ENCODE results near the gene MRPL43. TPM values are rescaled to one million over a fixed set of nuclear protein-coding genes. Genes with fewer than 3 reads are reported as not detected.

MRPL43 gene
- polyA plus RNA-seq, 1 donor from 2014 or later: 120 TPM

DNA sequence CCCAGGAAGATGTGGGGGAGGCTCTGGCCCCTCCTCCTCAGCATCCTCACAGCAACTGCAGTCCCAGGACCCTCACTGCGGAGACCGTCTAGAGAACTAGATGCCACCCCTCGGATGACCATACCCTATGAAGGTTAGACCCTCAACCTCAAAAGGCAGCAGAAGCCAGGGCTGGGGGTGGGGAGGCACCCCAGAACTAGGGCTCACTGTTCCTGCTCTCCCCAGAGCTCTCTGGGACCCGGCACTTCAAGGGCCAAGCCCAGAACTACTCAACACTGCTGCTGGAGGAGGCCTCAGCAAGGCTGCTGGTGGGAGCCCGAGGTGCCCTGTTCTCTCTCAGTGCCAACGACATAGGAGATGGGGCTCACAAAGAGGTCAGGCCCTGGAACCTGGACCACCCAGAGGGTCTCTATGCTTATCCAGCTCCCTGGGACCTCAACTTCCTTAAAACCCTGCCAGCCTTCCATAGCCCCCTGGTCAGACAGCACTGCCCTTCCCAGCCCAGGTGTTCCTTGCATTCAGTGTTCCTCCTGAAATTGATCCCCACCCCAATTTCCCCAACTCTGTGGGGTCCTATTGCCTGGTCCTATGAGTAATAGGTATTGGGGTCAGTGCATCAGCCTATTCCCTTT, 14.3 kb downstream of the MRPL43 start:
- Mint-ChIP-seq H3K4me3 (no peak overlapping the region), H3K27ac (no peak overlapping the region), H3K36me3 (no peaks in the 10 kb centered on the region), H3K4me1 (peaks cover 6 to 9% (median 6%) of the 10 kb centered on the region in 3 donors), H3K27me3 (no peaks in the 10 kb centered on the region), H3K9me3 (no peaks in the 10 kb centered on the region)

GRCh38 chr10:100972115-100972903, 15.0 kb downstream of the MRPL43 start:
- Mint-ChIP-seq H3K9me3 (no peaks in the 10 kb centered on the region), H3K4me1 (peaks cover 6 to 9% (median 6%) of the 10 kb centered on the region in 3 donors), H3K36me3 (no peaks in the 10 kb centered on the region), H3K4me3 (no peak overlapping the region), H3K27me3 (no peaks in the 10 kb centered on the region), H3K27ac (no peak overlapping the region)

DNA sequence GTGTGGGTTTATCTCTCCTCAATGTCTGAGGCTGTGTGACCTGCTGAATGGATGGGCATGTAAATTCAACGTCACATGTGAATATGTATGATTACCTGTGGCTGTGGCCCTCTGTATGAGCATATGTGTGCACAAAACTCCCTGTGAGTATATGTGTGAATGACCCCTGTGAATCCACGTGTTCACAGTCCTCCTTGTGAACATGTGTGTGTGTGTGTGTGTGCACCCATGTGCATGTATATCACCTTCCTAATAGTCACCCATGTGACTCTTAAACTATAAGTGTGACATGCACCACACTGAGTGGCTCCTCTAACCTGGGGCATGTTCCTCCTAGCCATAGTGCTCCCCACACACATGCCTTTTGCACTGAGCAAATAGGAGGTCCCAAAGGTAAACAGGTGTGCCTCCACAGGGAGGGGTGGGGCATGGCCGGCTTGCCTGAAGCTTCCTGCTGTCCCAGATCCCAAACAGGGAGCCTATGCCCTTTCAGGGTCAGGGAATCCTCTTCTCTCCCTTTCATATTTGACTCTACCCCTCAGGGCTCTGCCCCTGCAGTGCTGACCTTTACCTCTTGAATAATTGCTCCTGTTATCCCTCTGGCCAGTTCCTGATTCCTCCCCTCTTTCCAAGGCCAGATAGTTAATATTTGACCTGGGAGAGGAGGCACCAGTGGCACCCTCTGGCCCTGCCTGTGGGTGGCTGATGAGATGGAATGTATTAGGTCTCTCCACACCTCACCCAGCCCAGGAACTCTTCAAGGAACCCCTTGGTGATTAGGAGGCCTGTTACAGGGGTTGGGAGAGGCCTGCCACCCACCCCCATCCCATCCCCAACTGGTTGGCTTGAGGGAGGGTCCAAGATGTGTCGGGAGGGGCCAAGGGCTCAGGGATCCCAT, 16.1 kb downstream of the MRPL43 start:
- Mint-ChIP-seq H3K27me3 (no peaks in the 10 kb centered on the region), H3K4me1 (peaks cover 6 to 9% (median 6%) of the 10 kb centered on the region in 3 donors), H3K27ac (peak overlapping the region in 1 of 3 donors; percentile 65), H3K4me3 (peak overlapping the region in 3 of 4 donors; percentile 13 to 80 (median 73)), H3K36me3 (no peaks in the 10 kb centered on the region), H3K9me3 (no peaks in the 10 kb centered on the region)

DNA sequence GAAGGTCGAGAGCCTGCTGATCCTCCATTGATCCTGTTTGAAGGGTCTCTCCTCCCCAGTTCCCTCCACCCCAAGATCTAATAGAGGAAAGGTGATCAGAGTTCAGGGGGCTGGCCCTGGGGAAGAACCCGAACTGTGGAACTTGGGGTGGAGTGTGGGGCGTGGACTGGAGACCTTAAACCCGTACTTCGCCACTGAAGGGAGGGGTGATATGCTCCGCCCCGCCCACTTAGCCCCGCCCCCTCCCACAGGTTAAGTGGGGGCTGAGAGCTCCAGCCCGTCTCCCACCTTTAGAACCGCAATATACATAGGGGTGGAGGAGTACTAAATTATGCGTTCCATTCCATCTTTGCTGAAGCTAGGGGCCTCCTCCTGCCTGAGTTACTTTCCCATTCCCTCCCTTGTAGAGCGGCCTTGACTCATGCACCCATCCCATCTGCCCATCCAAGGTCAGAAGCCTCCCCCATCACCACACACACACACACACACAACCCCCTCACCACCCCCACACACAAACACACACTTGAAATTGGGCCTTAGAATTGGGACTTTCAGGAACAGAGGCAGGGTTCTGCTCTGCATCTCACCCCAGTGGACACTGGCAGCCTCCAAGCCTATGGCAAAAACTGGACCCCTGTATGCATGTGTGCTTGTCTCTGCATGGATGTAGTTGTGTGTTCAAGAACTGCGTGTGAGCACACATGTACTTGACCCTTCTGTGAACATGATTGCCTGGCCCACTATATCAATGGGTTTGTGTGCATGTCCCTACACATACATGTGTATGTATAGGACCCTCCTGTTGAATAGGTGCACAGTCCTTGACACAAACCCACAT, 17.0 kb downstream of the MRPL43 start:
- Mint-ChIP-seq H3K9me3 (no peaks in the 10 kb centered on the region), H3K27ac (no peak overlapping the region), H3K27me3 (no peaks in the 10 kb centered on the region), H3K4me3 (peak overlapping the region; percentile 46 to 86 (median 78)), H3K4me1 (peaks cover 6 to 9% (median 6%) of the 10 kb centered on the region in 3 donors), H3K36me3 (no peaks in the 10 kb centered on the region)

DNA sequence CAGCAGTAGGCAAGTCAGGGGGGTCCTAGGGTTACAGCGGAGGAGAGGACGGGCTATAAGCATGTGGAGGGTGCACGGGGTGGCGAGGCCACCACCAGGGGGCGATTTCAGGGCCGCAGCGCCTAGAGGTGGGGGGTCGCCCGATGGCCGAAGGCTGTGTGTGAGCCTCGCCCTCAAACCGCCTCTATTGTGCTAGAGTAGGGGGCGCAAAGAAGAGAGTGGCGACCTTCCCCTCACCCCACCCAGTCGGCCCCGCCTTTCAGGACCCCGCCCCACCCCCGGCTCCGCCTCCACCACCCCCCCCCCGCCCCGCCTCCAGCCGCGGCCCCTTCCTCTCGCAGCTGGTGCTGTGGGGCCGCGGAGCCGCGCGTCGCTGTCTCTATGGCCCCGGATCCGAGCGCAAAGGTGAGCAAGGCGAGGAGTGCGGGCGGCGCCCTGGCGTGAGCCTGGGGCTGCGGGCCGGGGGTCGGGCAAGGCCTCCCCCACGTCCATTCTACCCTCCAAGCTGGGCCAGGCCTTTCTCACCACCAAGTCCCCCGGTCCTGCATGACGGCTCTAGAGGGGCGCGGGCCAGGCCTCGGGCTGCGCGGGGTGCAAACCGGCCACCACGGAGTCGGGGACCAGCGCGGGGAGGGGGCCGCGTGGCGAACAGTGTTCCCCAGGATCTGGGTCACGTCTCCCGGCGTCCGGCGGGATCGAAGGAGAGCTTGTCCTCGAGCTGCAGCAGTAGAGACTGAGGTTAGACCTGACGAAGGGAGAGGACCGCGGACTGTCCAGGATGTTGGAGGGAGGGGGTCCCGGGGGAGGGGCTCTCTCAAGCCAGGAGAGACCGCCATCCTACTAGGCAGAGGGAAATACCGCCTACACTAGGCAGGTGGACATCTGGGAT, 17.9 kb downstream of the MRPL43 start, which contains the start of gene SEMA4G:
TSS of gene SEMA4G (plus strand) at position 318 of the 889 bp plus-strand sequence. CDS start 3,409 bp downstream, outside the sequence.
- H3K4me1 Mint-ChIP-seq: peaks cover 6 to 9% (median 6%) of the 10 kb centered on the region in 3 donors
- H3K27ac Mint-ChIP-seq: peak within 1 kb of the TSS in 1 of 3 donors; percentile 66
- no peaks in the 10 kb centered on the region for H3K36me3 Mint-ChIP-seq
- no peaks in the 10 kb centered on the region for H3K9me3 Mint-ChIP-seq
- H3K4me3 Mint-ChIP-seq: peak within 1 kb of the TSS; percentile 74 to 86 (median 83)
- no peaks in the 10 kb centered on the region for H3K27me3 Mint-ChIP-seq

DNA sequence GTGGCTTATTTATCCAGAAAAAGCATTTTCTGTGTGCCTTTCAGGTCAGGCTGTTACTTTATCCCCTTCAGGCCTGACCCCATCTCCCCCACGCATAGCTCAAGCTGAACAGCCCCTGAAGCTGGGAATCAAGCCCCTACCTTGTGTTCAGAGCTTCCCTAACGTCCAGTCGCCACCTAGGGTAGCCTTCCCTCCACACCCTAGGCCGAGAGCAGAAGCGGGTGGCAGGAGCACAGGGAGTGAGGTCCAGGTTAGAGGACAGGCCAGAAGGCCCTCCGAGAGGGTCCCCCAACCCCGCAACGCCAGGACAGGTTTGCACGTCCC, 18.5 kb downstream of the MRPL43 start:
- Mint-ChIP-seq H3K4me1 (peaks cover 6 to 9% (median 6%) of the 10 kb centered on the region in 3 donors), H3K27ac (peak overlapping the region in 1 of 3 donors; percentile 66), H3K27me3 (no peaks in the 10 kb centered on the region), H3K9me3 (no peaks in the 10 kb centered on the region), H3K4me3 (peak overlapping the region; percentile 71 to 86 (median 83)), H3K36me3 (no peaks in the 10 kb centered on the region)

GRCh38 chr10:100968062-100968736, 19.1 kb downstream of the MRPL43 start:
- Mint-ChIP-seq H3K4me3 (peak overlapping the region; percentile 56 to 86 (median 76)), H3K4me1 (peaks cover 6 to 9% (median 6%) of the 10 kb centered on the region in 3 donors), H3K27ac (peak overlapping the region in 1 of 3 donors; percentile 66), H3K9me3 (no peaks in the 10 kb centered on the region), H3K36me3 (no peaks in the 10 kb centered on the region), H3K27me3 (no peaks in the 10 kb centered on the region)

- Mint-ChIP-seq H3K4me1 (peaks cover 6 to 9% (median 6%) of the 10 kb centered on the region in 3 donors), H3K4me3 (no peak overlapping the region), H3K27me3 (no peaks in the 10 kb centered on the region), H3K36me3 (peaks cover 2% of the 10 kb centered on the region), H3K9me3 (no peaks in the 10 kb centered on the region), H3K27ac (no peak overlapping the region)
These were observed 20.0 kb downstream of the MRPL43 start for GRCh38 chr10:100967332-100967731.

GRCh38 chr10:100966887-100967286, 20.4 kb downstream of the MRPL43 start:
- peaks cover 6 to 9% (median 6%) of the 10 kb centered on the region in 3 donors for H3K4me1 Mint-ChIP-seq
- no peaks in the 10 kb centered on the region for H3K27me3 Mint-ChIP-seq
- peaks cover 2% of the 10 kb centered on the region for H3K36me3 Mint-ChIP-seq
- no peak overlapping the region for H3K27ac Mint-ChIP-seq
- H3K4me3 Mint-ChIP-seq: no peak overlapping the region
- no peaks in the 10 kb centered on the region for H3K9me3 Mint-ChIP-seq

DNA sequence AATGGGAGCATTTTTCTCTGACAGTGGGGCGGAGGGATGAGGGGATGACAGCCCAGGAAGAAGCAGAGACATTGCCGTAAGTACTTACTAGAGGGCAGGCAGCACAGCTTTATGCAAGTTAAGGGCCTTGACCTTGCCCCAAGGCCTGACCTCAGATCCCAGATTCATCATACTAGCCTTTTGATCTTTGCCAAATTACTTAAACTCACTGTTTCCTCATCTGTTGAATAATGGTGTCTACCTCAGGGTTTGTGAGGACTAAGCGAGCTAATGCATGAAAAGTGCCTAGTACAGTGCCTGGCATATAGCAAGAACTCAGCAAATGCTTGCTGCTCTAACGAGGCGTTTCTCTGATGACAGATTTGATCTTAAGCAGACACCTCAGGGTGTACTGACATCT, 21.5 kb downstream of the MRPL43 start:
- no peaks in the 10 kb centered on the region for H3K9me3 Mint-ChIP-seq
- no peak overlapping the region for H3K4me3 Mint-ChIP-seq
- H3K4me1 Mint-ChIP-seq: peaks cover 6 to 7% (median 6%) of the 10 kb centered on the region in 3 donors
- H3K27me3 Mint-ChIP-seq: no peaks in the 10 kb centered on the region
- H3K27ac Mint-ChIP-seq: no peak overlapping the region
- peaks cover 2% of the 10 kb centered on the region for H3K36me3 Mint-ChIP-seq

DNA sequence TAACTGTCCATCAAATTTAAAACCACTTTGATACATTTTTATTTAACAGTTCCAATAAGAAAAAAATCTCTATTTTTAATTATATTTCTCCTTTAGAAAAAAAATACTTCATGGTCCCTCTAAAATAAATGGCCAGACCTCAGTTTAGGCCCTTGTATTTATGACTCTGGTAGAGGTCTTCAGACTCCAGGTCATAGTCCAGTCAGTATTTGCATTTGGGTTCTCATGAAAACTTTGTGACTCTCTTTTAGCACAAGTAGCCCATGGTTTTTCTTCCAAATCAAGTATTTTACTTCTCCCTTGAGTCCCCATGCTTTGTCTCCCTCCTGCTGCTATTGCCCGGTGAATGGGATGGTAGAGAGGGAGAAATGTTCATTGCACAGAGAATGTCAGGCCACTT, 23.5 kb downstream of the MRPL43 start:
- Mint-ChIP-seq H3K36me3 (peaks cover 8% of the 10 kb centered on the region), H3K4me1 (peaks cover 3 to 6% (median 6%) of the 10 kb centered on the region in 3 donors), H3K4me3 (no peak overlapping the region), H3K9me3 (peaks cover 0 to 2% (median 0%) of the 10 kb centered on the region in 3 donors), H3K27ac (no peak overlapping the region), H3K27me3 (no peaks in the 10 kb centered on the region)

- Mint-ChIP-seq H3K36me3 (peaks cover 10% of the 10 kb centered on the region), H3K27me3 (no peaks in the 10 kb centered on the region), H3K4me1 (no peaks in the 10 kb centered on the region), H3K9me3 (peaks cover 0 to 2% (median 0%) of the 10 kb centered on the region in 3 donors), H3K4me3 (no peak overlapping the region), H3K27ac (no peak overlapping the region)
These were observed 24.8 kb downstream of the MRPL43 start for GRCh38 chr10:100962351-100963080.

All from IgD-negative memory B cell (primary cell).